DOHH2 (cell line): ENCODE results near the gene MAN2B2.

Source experiments
- H3F3A ChIP-seq: fragments of 200-600 bp; sonication (generic), shearing (Covaris generic); 2 replicates; pipeline ENCODE4 v1.6.0; 2016; ENCODE audit warnings: antibody characterized with exemption, mild to moderate bottlenecking; ENCODE audit not compliant: control insufficient read depth, insufficient read depth
- H3K27ac ChIP-seq: fragments of 200-600 bp; sonication (generic); 2 replicates; pipeline ENCODE4 v1.5.1; 2014; ENCODE audit warnings: low read depth, mild to moderate bottlenecking, low read length, moderate library complexity
- H3K27me3 ChIP-seq: fragments of 200-600 bp; sonication (generic); 2 replicates; pipeline ENCODE4 v1.6.1; 2014; ENCODE audit warnings: mild to moderate bottlenecking, low read length, mixed read lengths; ENCODE audit not compliant: control insufficient read depth
- H3K36me3 ChIP-seq: fragments of 200-600 bp; sonication (generic); 2 replicates; pipeline ENCODE4 v1.6.1; 2014; ENCODE audit warnings: mild to moderate bottlenecking, low read length, moderate library complexity, mixed read lengths; ENCODE audit not compliant: control insufficient read depth
- H3K4me1 ChIP-seq: fragments of 200-600 bp; sonication (generic); 2 replicates; pipeline ENCODE4 v1.6.1; 2014; ENCODE audit warnings: mild to moderate bottlenecking, low read length, mixed read lengths; ENCODE audit not compliant: control insufficient read depth
- H3K4me2 ChIP-seq: fragments of 200-600 bp; sonication (generic); 2 replicates; pipeline ENCODE4 v1.6.0; 2014; ENCODE audit warnings: mild to moderate bottlenecking, low read length, moderate library complexity
- H3K4me3 ChIP-seq: fragments of 200-600 bp; sonication (generic); 2 replicates; pipeline ENCODE4 v1.5.1; 2014; ENCODE audit warnings: mild to moderate bottlenecking, low read length, mixed read lengths
- H3K79me2 ChIP-seq: fragments of 200-600 bp; sonication (generic); 2 replicates; pipeline ENCODE4 v1.6.1; 2014; ENCODE audit warnings: mild to moderate bottlenecking, low read length, mixed read lengths; ENCODE audit not compliant: control insufficient read depth
- H3K9me2 ChIP-seq: fragments of 200-600 bp; sonication (generic); replicated peaks from 2 replicates; pipeline ENCODE4 v1.6.1; 2014; ENCODE audit warnings: mild to moderate bottlenecking, low read length, mixed read lengths; ENCODE audit not compliant: control insufficient read depth
- H3K9me3 ChIP-seq: fragments of 200-600 bp; sonication (generic); 2 replicates; pipeline ENCODE4 v1.6.1; 2014; ENCODE audit warnings: antibody characterized with exemption, low read length, mixed read lengths; ENCODE audit not compliant: control insufficient read depth, insufficient read depth
- H4K20me1 ChIP-seq: fragments of 200-600 bp; sonication (generic); 2 replicates; pipeline ENCODE4 v1.6.0; 2014; ENCODE audit warnings: low read depth, mild to moderate bottlenecking, antibody characterized with exemption, low read length, moderate library complexity; ENCODE audit not compliant: control insufficient read depth, insufficient read depth
- CTCF ChIP-seq: fragments of 200-600 bp; sonication (generic); IDR thresholded peaks from one replicate; pipeline ENCODE4 v1.5.1; 2014; ENCODE audit warnings: antibody characterized with exemption, mild to moderate bottlenecking, low read depth, low read length; ENCODE audit not compliant: poor library complexity, severe bottlenecking
- EZH2phosphoT487 ChIP-seq: fragments of 200-600 bp; sonication (generic); IDR thresholded peaks from 2 replicates; pipeline ENCODE4 v1.6.1; 2017; ENCODE audit warnings: borderline replicate concordance, mild to moderate bottlenecking, antibody characterized with exemption, low read length, moderate library complexity, mixed read lengths

Gene MAN2B2

GRCh38 chr4:6539009-6539764 is 35.8 kb upstream of the MAN2B2 start:
- TF ChIP-seq EZH2phosphoT487: no peak
- TF ChIP-seq CTCF: no peak
- H3K27me3 ChIP-seq: no peaks in the 10 kb centered on the region
- H3K36me3 ChIP-seq: no peaks in the 10 kb centered on the region
- H3F3A ChIP-seq: no peaks in the 10 kb centered on the region
- H3K9me3 ChIP-seq: no peaks in the 10 kb centered on the region
- H3K4me1 ChIP-seq: no peaks in the 10 kb centered on the region
- H4K20me1 ChIP-seq: no peaks in the 10 kb centered on the region
- no peaks in the 10 kb centered on the region for H3K9me2 ChIP-seq
- H3K27ac ChIP-seq: no peak overlapping the region
- H3K79me2 ChIP-seq: no peaks in the 10 kb centered on the region
- H3K4me2 ChIP-seq: no peak overlapping the region
- H3K4me3 ChIP-seq: no peak overlapping the region

DNA sequence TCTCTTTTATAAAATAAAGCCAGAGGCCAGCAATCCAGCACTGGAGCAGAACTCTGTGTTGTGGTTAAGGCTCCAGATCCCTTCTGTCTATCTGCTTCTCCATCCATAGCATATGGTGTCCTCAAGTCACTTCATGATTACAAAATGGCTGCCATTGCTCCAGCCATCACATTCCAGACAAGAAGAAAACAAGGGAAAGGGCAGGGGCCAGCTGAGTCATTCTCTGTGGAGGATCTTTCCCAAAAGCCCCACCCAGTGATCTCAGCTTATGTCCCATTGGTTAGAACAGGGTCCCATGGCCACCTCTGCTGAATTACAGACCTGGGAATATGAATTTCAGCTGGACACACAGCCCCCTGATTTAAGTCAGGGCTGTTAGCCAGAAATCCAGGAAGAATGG is 34.1 kb upstream of the MAN2B2 start:
- Histone ChIP-seq H3K9me2 (no peaks in the 10 kb centered on the region), H3K9me3 (no peaks in the 10 kb centered on the region), H3K4me1 (no peaks in the 10 kb centered on the region), H3K36me3 (no peaks in the 10 kb centered on the region), H3K79me2 (no peaks in the 10 kb centered on the region), H3K4me3 (no peak overlapping the region), H4K20me1 (no peaks in the 10 kb centered on the region), H3K27ac (no peak overlapping the region), H3K4me2 (no peak overlapping the region), H3F3A (no peaks in the 10 kb centered on the region), H3K27me3 (no peaks in the 10 kb centered on the region)
- TF ChIP-seq CTCF (no peak), EZH2phosphoT487 (no peak)

GRCh38 chr4:6541789-6542188 is 33.2 kb upstream of the MAN2B2 start:
- Histone ChIP-seq H3K27ac (no peak overlapping the region), H3K36me3 (no peaks in the 10 kb centered on the region), H3K4me1 (no peaks in the 10 kb centered on the region), H3K79me2 (no peaks in the 10 kb centered on the region), H3K9me3 (no peaks in the 10 kb centered on the region), H3K27me3 (no peaks in the 10 kb centered on the region), H3K4me3 (no peak overlapping the region), H3F3A (no peaks in the 10 kb centered on the region), H3K9me2 (no peaks in the 10 kb centered on the region), H3K4me2 (no peak overlapping the region), H4K20me1 (no peaks in the 10 kb centered on the region)
- TF ChIP-seq CTCF (no peak), EZH2phosphoT487 (no peak)
